Peyer's patch (tissue), 4 donors: ENCODE measurements around the gene FMNL2. TPM values are rescaled to one million over a fixed set of nuclear protein-coding genes. Genes with fewer than 3 reads are reported as not detected.

Source experiments
- DNase-seq, 3 donors: peaks; one replicate each; pipeline ENCODE4 v3.0.0-alpha.2; 2017 to 2019
- H3K27ac ChIP-seq, 4 donors: fragments of 200-600 bp; sonication (generic); one replicate each; pipeline ENCODE4 v1.5.1; 2016 to 2019
- H3K27me3 ChIP-seq, 2 donors: fragments of 200-600 bp; sonication (generic); one replicate each; pipeline ENCODE4 v1.5.1; 2019
- H3K36me3 ChIP-seq, 3 donors: fragments of 200-600 bp; sonication (generic); one replicate each; pipeline ENCODE4 v1.5.1; 2016 to 2019
- H3K4me1 ChIP-seq, 4 donors: fragments of 200-600 bp; sonication (generic); one replicate each; pipeline ENCODE4 v1.5.1; 2016 to 2019
- H3K4me3 ChIP-seq, 4 donors: fragments of 200-600 bp; sonication (generic); 1 replicate in 3 of 4; 2 replicates in 1 of 4; pipeline ENCODE4 v1.5.1; 2016 to 2019; ENCODE audit warnings: mild to moderate bottlenecking in 1 of 4
- H3K9me3 ChIP-seq, 4 donors: fragments of 200-600 bp; sonication (generic); one replicate each; pipeline ENCODE4 v1.5.1; 2016 to 2019; ENCODE audit warnings: mild to moderate bottlenecking in 1 of 4
- CTCF ChIP-seq, 6 experiments: fragments of 450-650 bp in 4 of 6; fragments of 200-600 bp in 2 of 6; sonication (generic) in 1 of 6; IDR thresholded peaks; one replicate each; pipeline ENCODE4 v1.5.1; 2017 to 2019; ENCODE audit warnings: antibody characterized with exemption in 6 of 6, mild to moderate bottlenecking in 3 of 6, moderate library complexity in 1 of 6
- POLR2A ChIP-seq, 2 donors: fragments of 450-650 bp; IDR thresholded peaks; one replicate each; pipeline ENCODE4 v1.5.1; 2017; ENCODE audit warnings: antibody characterized with exemption in 2 of 2, mild to moderate bottlenecking in 2 of 2, moderate library complexity in 2 of 2
- total RNA-seq, 4 donors: library from RNA; depleted of rRNA; stranded (reverse); fragments of >200 nt; gene quantifications; one replicate each; pipeline ENCODE4 v1.1.0, GENCODE V29; 2016

The FMNL2 gene
- total RNA-seq, 4 donors from 2014 or later, result 7.5 to 52.0 (median 17.1) TPM

- H3K9me3 ChIP-seq, result no peaks in the 10 kb centered on the region
- no peak for TF ChIP-seq CTCF (IDR thresholded peaks at IDR 0.05)
- no peak for TF ChIP-seq POLR2A (IDR thresholded peaks at IDR 0.05)
- no peak overlapping the region for H3K27ac ChIP-seq
- DNase-seq, result no peak
- H3K4me1 ChIP-seq, result no peaks in the 10 kb centered on the region
- H3K36me3 ChIP-seq, result no peaks in the 10 kb centered on the region
- no peak overlapping the region for H3K4me3 ChIP-seq
- no peaks in the 10 kb centered on the region for H3K27me3 ChIP-seq
Observed at GRCh38 chr2:152571048-152571766, 236.2 kb downstream of the FMNL2 start.

GRCh38 chr2:152572031-152572430 is 237.1 kb downstream of the FMNL2 start:
- Histone ChIP-seq H3K27ac (no peak overlapping the region), H3K27me3 (no peaks in the 10 kb centered on the region), H3K4me3 (no peak overlapping the region), H3K36me3 (no peaks in the 10 kb centered on the region), H3K9me3 (no peaks in the 10 kb centered on the region), H3K4me1 (no peaks in the 10 kb centered on the region)
- TF ChIP-seq POLR2A (IDR thresholded peaks at IDR 0.05), result no peak
- no peak for TF ChIP-seq CTCF (IDR thresholded peaks at IDR 0.05)
- DNase-seq, result no peak

- DNase-seq, result no peak
- Histone ChIP-seq H3K27me3 (no peaks in the 10 kb centered on the region), H3K4me1 (no peaks in the 10 kb centered on the region), H3K36me3 (no peaks in the 10 kb centered on the region), H3K4me3 (no peak overlapping the region), H3K9me3 (no peaks in the 10 kb centered on the region), H3K27ac (no peak overlapping the region)
- TF ChIP-seq POLR2A (IDR thresholded peaks at IDR 0.05) (no peak), CTCF (IDR thresholded peaks at IDR 0.05) (no peak)
Observed at GRCh38 chr2:152573168-152573567, 238.2 kb downstream of the FMNL2 start.

DNA sequence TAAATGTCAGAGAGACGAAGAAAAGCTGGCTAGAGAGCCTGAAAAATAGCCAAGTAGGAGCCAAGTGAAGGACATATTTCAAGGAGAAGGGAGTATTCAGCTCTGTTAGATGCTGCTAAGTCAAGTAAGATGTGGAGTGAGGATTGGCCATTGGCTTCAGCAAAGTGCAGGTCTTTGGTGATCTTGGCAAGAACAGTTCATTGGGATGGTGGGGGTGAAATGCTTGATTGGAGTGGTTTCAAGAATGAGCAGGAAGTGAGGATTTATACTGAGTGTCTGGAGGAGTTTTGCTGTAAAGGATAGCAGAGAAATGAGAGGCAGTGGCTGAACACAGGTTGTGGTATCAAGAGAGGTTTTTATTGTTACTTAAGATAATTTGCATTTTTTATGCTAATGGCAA is 242.6 kb downstream of the FMNL2 start:
- no peaks in the 10 kb centered on the region for H3K36me3 ChIP-seq
- H3K27ac ChIP-seq, result no peak overlapping the region
- no peaks in the 10 kb centered on the region for H3K9me3 ChIP-seq
- H3K4me1 ChIP-seq, result no peaks in the 10 kb centered on the region
- TF ChIP-seq CTCF (IDR thresholded peaks at IDR 0.05) (no peak), POLR2A (IDR thresholded peaks at IDR 0.05) (no peak)
- no peak for DNase-seq
- H3K27me3 ChIP-seq, result no peaks in the 10 kb centered on the region
- no peak overlapping the region for H3K4me3 ChIP-seq

DNA sequence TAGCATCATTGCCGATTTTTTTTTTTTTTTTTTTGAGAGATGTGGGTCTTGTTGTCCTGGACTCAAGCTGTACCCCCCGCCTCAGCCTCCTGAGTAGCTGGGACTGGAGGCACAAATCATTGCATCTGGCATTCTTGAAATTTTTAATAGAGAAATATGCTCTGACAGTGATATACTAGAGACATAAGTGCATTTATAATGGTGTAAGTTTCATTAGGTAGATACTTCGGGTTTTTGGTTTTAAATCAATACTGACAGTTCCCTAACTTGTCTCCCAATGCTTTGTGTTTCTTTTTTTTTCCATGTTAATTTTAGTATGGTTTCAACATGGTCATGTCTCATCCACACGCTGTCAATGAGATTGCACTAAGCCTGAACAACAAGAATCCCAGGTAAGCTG is 243.6 kb downstream of the FMNL2 start:
- Histone ChIP-seq H3K27ac (no peak overlapping the region), H3K4me1 (no peaks in the 10 kb centered on the region), H3K36me3 (no peaks in the 10 kb centered on the region), H3K4me3 (no peak overlapping the region), H3K9me3 (no peaks in the 10 kb centered on the region), H3K27me3 (no peaks in the 10 kb centered on the region)
- no peak for DNase-seq
- no peak for TF ChIP-seq POLR2A (IDR thresholded peaks at IDR 0.05)
- no peak for TF ChIP-seq CTCF (IDR thresholded peaks at IDR 0.05)

DNA sequence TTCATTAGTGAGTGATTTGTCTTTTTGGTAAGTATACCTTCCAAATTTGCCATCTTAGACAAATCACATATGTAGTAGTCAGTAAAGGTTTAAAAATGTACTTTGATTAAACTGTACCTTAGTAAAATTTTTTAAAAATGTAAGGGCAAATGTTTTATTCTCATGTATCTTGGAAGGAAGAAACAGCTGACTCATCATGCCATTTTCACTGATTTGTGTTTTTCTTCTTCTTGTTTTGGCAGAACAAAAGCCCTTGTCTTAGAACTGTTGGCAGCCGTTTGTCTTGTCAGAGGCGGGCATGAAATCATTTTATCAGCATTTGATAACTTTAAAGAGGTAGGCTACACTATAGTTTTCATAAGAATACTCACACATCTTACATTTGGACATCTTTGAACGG is 245.7 kb downstream of the FMNL2 start:
- Histone ChIP-seq H3K4me3 (no peak overlapping the region), H3K27me3 (no peaks in the 10 kb centered on the region), H3K9me3 (no peaks in the 10 kb centered on the region), H3K27ac (no peak overlapping the region), H3K36me3 (no peaks in the 10 kb centered on the region), H3K4me1 (no peaks in the 10 kb centered on the region)
- no peak for DNase-seq
- TF ChIP-seq CTCF (IDR thresholded peaks at IDR 0.05) (no peak), POLR2A (IDR thresholded peaks at IDR 0.05) (no peak)
